Eye (tissue), 1 donor: Measurements from ENCODE around the gene SMIM36.
A peak's percentile ranks its signal among the peaks of the same experiment; 100 is the strongest.
"Not testable (repeated sequence)": the region's sequence is repeated elsewhere in the genome, so short reads cannot be mapped to it uniquely, and the experiment has no call there.

Experiments used
- DNase-seq: peaks from one replicate; pipeline ENCODE4 v3.0.0-alpha.2; 2015

SMIM36 gene

GRCh38 chr17:55500103-55500502, 11.1 kb downstream of the SMIM36 start:
- no peak for DNase-seq

GRCh38 chr17:55496094-55496881, 15.0 kb downstream of the SMIM36 start:
- no peak for DNase-seq

GRCh38 chr17:55495239-55495638, 16.0 kb downstream of the SMIM36 start:
- no peak for DNase-seq

- peak; percentile 36 for DNase-seq
Measured at GRCh38 chr17:55492781-55493341, 18.4 kb downstream of the SMIM36 start.

- no peak for DNase-seq
Measured at GRCh38 chr17:55490376-55490775, 20.9 kb downstream of the SMIM36 start.

- no peak for DNase-seq
Measured at GRCh38 chr17:55487695-55488432, 23.4 kb downstream of the SMIM36 start.

GRCh38 chr17:55484575-55484974, 26.7 kb downstream of the SMIM36 start:
- no peak for DNase-seq

- no peak for DNase-seq
Measured at GRCh38 chr17:55482591-55483389, 28.5 kb downstream of the SMIM36 start.

- DNase-seq, result no peak
Measured at GRCh38 chr17:55480631-55481315, 30.5 kb downstream of the SMIM36 start.

- DNase-seq, result no peak
Measured at GRCh38 chr17:55479903-55480302, 31.3 kb downstream of the SMIM36 start.

GRCh38 chr17:55478971-55479370, 32.3 kb downstream of the SMIM36 start:
- DNase-seq, result no peak

- peak; percentile 27 for DNase-seq
Measured at GRCh38 chr17:55466671-55467070, 44.6 kb downstream of the SMIM36 start.

- DNase-seq, result not testable (repeated sequence)
Measured at GRCh38 chr17:55465771-55466170, 45.5 kb downstream of the SMIM36 start.

- no peak for DNase-seq
Measured at GRCh38 chr17:55463600-55463999, 47.7 kb downstream of the SMIM36 start.

- no peak for DNase-seq
Measured at GRCh38 chr17:55462711-55463110, 48.5 kb downstream of the SMIM36 start.

GRCh38 chr17:55462234-55462633, 49.0 kb downstream of the SMIM36 start:
- DNase-seq, result no peak

GRCh38 chr17:55458978-55459377, 52.3 kb downstream of the SMIM36 start:
- no peak for DNase-seq

GRCh38 chr17:55458287-55458900, 52.9 kb downstream of the SMIM36 start:
- no peak for DNase-seq

- no peak for DNase-seq
Measured at GRCh38 chr17:55456307-55457240, 54.7 kb downstream of the SMIM36 start.

- no peak for DNase-seq
Measured at GRCh38 chr17:55454906-55455474, 56.3 kb downstream of the SMIM36 start.
